GM19372 (cell line): ENCODE results near the gene PIK3CB.

ENCODE experiments used
- ATAC-seq: cut with Tn5 transposase; IDR thresholded peaks from one replicate; pipeline ENCODE4 v1.9.1; 2021; ENCODE audit warnings: mild to moderate bottlenecking, low read depth, moderate library complexity; ENCODE audit not compliant: unreplicated experiment

The PIK3CB gene

DNA sequence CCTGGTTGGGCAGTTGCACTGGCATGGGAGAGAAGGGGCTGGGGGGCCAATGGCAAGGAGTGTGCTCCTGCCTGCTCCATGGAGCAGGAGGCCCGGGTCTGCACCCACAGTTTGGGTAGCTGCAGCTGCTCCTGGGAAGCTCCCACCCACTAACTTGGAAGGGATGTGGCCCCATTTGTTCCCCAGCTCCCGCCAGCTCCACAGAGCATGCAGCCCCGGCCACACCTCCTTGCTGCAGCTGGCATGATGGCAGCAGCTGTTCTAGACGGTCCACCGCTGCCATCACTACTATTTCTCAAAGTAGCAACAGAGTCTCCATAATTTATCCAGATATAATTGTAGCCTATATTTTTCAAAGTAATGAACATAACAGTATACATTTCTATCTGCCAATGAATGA, 65.8 kb downstream of the PIK3CB start:
- ATAC-seq: no peak

DNA sequence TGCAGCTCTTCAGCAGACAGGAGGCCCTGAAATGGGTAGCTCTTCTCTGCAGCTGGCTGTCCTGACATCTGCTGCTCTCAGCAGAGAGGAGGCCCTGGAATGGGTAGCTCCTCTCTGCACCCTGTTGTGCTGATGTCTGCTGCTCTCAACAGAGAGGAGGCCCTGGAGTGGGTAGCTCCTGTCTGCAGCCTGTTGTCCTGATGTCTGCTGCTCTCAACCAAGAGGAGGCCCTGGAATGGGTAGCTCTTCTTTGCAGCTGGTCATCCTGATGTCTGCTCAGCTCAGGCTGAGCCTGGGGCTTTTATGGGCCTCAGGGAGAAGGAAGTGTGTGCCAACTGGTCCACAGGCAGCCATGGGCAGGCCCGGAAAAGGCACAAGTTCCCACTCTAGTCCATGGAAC, 66.6 kb downstream of the PIK3CB start:
- no peak for ATAC-seq

DNA sequence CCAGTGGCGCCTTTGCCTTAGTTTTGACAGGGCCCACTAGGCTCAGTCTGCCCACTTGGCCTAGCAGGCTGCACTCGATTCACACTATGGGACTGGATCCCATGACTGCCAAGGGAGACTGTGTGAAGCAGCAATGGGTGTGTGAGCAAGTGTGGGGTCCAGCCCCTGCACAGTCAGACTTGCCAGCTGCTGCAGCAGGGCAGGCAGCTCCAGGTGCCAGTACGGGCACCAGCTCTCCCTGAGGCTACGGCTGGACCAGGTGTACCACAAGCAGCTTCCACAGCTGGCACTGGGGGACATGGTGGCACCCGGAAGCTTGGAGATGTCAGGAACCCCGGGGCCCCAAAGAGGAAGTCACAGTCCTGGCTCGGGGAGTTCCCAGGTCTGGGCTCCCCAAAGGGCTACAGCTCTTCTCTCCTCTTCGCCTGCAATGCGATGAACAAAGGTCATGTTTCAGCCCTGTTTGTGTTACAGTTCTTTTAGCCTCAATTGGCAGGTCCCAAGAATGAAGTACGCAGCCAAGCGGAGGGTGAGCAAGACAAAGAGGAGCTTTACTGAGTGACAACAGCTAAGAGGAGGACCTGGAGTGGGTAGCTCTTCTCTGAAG, 67.1 kb downstream of the PIK3CB start:
- ATAC-seq: no peak

DNA sequence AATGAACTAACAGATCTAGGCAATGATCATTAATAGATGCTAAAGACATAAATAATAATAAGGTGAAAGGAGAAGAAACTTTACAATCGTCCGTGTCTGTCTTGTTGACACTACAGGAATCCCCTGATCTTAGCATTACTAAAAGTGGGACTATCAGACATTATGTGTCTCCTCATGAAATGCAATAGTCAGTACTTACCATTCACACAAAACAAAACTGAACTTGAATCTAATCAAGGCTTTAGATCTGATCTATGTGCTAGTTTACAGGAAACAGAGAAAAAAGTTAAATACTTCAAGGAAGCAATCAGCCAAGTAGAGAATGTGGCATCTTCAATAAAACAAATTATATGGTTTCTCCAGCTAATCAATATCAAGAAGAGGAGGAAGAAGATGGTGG, 73.7 kb downstream of the PIK3CB start:
- ATAC-seq: no peak

DNA sequence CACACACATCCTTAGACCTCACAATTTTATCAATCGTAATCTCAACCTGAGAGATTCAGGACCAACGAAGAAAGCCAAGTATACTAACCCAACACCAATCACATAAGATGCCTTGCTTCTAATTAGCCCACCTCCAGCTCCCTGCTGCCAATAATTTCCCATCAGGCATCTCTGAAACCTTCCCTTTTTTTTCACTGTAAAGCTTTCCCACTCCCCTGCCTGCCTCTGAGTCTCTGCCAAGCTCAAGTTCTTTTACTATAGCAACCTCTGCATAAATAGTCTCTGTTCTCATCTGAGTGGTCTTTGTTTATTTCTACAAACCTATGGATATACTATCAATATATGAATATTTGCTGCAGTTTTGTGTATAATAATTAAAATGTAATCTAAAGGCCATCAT, 86.5 kb downstream of the PIK3CB start:
- no peak for ATAC-seq

DNA sequence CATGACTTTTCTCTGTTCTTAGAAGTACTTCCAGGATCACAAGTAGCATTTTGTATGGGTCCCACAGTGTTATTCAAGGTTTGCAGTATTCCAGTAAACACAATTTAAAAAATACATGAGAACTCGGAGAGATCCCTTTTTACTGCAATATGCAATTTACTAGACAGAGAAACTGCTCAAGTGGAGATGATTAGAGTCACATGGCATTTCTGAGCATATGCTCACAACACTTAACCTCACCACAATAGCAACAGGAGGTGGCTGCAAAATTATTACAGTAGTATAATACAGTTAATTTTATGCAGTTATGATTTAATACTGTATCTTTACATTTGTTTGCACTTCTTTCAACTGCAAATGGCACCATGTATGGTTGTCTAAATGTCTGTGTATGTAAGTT, 87.5 kb downstream of the PIK3CB start:
- ATAC-seq: no peak

DNA sequence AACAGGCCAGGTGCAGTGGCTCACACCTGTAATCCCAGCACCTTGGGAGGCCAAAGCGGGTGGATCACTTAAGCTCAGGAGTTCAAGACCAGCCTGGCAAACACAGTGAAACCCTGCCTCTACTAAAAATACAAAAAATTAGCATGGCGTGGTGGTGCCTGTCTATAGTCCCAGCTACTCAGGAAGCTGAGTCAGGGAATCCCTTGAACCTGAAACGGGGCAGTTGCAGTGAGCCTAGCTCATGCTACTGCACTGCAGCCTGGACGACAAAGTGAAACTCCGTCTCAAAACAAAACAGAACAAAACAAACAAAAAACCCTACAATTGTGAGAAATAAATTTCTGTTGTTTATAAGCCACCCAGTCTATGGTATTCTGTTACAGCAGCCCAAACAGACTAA, 94.7 kb downstream of the PIK3CB start:
- ATAC-seq: no peak

DNA sequence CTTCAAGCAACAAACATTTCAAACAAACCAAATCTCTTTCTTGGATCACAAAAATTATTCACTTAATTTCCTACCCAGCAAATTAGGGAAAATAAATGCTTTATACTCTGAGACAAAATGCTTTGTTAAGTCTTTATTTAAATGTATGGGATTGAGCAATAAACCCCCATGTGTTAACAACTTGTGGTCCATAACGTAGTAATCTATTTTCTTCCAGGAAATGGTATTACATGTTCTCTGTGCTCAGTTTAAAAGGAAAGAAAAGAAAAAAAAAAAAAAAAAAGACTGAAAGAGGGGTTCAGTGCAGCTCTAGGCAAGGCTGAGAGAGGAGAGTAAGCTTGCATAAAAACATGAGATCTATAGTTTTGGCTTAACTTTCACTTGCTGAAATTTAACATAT, 102.3 kb downstream of the PIK3CB start:
- no peak for ATAC-seq

DNA sequence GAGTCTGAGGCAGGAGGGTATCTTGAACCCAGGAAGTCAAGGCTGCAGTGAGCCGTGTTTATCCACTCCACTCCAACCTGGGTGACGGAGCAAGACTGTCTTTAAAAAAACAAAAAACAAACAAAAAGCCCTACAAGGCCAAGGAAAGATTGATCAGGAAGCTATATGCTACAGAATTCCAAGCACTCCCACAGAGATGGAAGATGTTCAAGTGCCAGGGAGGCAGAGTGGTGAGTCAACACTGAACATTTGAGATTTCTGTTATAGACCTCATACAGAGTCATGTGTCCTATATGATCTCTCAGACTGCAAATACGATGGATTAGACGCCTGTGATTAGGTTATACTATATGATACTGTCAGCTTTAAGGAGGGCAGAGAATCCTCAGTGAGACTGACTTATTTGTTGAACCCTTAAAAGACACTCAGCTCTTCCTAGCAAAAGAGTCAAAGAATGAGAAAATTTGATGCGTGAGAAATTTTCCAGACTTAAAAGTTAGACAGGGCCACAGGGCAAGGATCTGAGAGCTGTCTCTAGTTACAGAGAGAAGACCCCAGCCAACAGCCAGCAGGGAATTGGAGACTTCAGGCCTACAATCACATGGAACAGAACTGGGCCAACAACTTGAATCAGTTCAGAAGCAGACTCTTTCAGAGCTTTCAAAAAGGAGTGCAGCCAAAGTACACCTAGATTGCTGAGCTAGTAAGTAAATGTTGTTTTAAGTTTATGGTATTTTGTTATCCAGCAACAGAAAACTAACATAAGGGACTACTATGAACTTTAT, 107.6 kb downstream of the PIK3CB start:
- ATAC-seq: no peak

DNA sequence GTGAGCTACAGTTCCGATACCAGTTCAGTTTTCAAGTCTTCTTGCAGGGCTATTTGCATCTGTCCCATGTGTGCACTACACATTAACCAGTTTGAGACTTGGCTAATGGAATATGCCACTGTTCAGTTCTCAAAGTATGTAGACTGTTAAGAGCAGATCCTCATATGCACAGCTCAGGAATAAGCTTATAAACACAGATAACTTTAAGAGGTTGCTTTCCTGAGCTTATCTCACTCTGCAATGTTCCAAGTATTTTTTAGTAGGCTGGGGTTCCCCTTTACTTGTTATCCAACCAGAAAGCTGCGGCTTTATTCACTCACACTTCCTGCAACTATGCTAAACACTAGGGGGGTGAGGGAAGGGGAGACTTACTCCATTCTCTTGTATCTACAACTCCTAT, 108.7 kb downstream of the PIK3CB start:
- ATAC-seq: peak; percentile 53

DNA sequence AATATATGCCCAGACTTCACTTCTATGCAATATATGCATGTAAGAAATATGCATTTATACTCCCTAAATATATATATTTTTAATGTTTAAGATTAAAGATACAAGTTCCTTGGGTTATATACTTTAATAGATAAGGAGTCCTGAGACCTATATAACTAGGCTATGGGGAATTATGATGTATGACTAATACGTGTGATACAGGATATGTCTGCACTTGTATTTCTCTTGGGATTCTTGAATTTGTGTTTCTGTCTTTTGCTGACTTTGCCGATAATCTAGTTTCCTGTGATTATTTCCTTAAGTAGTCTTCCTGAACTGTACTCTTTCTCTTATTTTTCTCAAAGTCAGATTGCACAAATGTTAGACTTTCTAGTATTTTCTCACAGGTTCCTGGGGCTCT, 109.6 kb downstream of the PIK3CB start:
- no peak for ATAC-seq

DNA sequence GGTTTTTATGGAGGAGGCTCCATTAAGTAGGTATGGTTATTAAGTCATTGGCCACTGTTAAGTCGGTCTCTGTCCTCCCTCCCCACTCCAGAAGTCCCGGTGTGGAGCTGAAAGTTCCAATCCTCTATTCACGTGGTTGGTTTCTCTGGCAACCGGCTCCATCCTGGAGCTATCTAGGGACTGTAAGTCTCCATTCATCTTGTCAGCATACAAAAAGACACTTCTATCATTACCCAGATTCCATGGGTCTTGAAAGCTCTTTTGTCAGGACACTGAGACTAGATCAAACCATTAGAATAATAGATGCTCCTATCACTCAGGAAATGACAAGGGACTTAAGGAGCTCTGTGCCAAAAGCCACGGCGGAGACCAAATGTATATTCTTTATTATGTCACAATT, 110.3 kb downstream of the PIK3CB start:
- no peak for ATAC-seq

DNA sequence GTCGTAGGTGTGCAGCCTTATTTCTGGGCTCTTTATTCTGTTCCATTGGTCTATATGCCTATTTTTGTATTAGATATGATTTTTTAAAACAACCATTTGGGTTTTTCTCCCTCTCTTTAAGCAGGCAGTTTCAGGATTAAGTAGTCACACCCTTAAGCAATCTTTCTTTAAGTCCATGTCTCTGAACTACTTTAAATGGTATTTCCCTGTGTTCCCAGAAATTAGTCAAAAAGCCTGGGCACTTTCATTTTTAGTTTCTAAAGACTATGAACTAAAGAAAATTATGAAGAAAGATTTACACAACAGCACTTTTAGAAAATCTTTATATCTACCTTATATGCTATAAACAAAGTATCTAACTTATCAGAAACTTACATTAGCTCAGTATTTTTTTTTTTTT, 115.9 kb downstream of the PIK3CB start:
- ATAC-seq: no peak

DNA sequence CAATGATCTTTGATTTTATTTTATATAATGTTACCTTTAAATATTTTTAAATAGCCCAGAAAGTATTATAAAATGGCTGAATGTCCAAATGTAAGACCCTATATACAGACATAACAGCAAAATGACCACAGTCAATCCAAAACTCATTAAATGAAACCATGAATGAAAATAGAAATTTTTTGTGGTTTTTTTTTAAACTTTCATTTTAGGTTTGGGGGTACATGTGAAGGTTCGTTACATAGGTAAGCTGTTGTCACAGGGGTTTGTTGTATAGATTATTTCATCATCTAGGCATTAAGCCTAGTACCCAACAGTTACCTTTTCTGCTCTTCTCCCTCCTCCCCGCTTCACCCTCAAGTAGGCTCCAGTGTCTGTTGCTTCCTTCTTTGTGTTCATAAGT, 117.4 kb downstream of the PIK3CB start:
- no peak for ATAC-seq

DNA sequence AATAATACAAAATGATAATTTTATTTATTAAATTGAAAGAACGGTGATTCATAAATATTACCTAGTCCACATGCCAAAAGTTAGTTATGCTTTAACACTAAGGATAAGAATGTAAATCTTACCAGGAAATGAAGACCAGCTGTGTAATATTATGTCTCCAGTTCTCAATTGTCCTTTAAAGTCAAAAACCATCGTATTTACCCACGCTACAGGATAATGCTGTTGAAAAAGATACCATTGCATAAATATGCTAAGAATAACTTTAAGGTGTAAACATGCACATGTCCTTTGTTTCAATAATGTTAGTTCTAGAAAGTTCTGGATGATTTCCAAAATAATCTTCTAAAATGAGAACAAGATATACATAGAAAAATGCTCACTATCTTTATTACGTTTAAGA, 122.6 kb downstream of the PIK3CB start:
- ATAC-seq: no peak

DNA sequence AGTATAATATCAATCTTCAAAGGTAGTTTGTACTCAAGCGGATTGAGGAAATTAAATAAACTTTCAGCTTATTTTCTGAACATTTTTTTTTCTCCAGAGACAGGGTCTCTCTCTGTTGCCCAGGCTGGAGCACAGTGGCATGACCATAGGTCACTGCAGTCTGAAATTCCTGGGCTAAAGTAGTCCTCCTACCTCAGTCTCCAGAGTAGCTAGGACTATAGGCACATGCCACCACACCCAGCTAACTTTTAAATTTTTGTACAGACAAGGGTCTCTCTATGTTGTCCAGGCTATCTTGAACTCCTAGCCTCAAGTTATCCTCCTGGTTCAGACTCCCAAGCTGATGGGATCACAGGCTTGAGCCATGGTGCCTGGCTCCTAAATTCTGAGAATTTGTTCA, 129.1 kb downstream of the PIK3CB start:
- ATAC-seq: no peak

DNA sequence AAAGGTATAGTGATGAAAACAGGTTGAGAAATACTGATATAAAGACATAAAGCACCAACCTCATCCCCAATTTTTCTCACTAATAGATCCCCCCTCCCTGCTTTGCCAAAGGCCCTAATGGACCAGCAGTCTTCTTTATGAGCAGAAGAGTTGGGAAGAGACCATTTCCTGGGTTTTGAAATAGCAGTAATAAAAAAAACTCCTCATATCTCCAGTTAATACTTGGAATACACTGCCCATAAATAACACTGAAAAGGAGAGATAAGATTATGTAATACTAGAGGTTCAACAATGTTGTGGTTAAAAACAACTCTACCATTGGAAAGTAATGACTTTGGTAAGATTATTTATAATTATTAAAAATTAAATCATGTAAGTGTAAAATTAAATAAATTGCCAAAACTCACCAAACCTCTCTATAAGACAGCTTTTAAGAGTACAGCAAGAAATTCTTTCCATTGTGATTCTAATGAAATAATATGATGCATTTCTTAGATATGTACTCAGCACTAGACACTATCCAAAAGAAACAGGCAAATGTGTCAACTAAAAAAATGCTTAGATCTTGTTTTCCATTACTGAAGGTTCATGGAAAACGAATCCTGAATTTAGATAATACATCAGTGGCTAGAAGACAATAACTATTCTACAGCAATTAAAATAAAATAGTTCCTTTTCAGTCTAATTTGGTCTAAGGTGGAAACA, 137.9 kb downstream of the PIK3CB start:
- ATAC-seq: no peak

DNA sequence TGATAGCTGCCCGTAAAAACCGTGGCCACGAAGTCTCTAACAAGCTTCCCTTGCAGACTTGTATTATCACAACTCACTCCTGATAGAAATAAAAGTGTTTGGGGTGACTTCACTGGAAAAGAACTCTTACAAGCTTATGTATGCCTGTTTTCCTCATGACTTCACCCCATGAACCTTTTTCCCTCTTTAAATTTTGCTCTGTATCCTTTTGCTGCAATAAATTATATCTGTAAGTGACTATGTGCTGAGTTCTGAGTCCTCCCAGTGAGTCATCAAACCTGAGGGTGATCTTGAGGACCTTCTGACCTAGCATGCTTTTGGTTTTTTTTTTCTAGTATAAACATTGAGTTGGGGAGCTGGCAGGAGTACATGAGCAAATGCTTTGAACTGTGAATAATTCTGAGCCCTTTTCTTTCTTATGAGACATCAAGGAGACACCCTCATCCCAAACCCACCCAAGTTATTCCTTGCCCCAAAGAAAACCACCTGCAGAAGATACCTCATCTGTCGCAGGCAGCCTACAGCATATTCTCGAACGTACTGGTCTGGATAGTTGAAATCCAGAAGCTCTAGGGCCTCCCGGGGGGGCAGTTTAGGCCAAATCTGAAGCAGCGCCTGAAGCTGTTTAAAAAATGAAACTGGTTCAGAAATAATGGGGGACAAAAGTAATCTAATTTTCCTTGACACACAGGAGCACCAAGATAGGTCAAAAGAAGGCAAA, 140.3 kb downstream of the PIK3CB start:
- ATAC-seq: no peak

DNA sequence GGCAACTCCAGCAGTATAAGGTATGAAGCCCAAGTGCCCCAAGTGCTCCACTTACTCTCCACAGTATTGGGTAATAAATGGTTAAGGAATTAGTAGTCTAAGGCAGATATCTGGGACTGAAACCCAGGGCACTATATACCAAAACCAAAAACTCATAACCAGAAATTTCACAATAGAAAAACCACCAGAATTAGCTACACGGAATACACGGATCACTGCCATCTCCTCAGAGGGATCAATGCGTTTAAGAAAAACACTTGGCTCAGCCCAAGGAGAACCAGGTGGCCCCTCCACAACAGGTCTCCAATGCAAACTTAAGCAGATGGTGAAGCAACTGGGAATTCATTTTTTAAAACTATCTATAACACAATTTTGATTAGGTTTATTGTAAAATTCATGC, 142.6 kb downstream of the PIK3CB start:
- ATAC-seq: no peak

DNA sequence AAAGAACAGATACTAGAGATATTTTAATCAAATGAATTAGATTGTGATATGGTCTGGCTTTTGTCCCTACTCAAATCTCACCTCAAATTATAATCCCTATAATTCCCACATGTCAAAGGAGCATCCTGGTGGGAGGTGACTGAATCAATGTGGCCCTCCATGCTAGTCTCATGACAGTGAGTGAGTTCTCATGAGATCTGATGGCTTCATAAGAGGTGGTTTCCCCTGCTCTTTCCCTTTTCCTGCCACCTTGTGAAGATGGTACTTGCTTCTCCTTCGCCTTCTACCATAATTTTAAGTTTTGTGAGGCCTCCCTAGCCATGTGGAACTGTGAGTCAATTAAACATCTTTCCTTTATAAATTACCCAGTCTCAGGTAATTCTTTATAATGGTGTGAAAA, 143.4 kb downstream of the PIK3CB start:
- no peak for ATAC-seq

DNA sequence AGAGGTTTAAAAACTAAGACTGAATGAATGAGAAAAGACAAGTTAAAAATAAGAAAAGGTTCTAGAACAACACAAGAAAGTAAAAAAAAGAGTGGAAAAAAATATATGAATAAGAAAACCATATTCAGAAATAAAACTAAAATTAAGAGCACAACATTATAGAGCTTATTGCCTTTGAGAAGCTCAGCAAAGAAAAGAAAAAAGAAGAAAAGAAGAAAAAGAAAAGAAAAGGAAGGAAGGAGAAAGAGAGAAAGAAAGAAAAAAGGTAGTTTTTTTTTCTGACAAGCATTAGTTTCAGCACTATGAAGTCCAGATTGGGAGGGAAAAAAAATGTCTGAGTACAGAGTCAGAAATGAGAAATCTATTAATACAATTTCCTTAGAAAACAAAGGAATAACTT, 144.7 kb downstream of the PIK3CB start:
- no peak for ATAC-seq
